ENCODE measurements around the gene C22orf31.
"Not testable (repeated sequence)": the region's sequence is repeated elsewhere in the genome, so short reads cannot be mapped to it uniquely, and the experiment has no call there.

C22orf31 gene

DNA sequence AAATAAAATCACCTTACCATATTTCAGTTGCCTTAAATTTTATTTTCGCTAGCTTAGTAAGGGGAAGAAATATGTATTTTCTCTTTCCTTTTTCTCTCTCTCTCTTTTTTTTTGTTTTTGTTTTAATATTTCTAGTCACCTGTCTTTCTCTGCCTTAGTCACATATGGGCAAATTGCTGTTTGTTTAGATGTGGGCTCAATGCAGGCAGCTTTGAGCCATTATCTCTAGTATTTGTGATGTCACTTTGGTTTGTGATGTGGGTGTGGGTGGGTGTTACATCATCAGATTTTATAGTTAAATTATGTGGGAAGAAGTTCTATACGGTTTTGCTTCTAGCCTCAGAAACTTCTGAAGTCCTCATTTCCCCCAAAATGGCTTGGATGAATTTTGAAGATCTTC, at the start of gene C22orf31:
TSS of gene C22orf31 (minus strand) at position 59 of the 400 bp plus-strand sequence. CDS start at position 20, 39 bp downstream.
- DNase-seq = no peak

GRCh38 chr22:29110946-29111345, 49.3 kb upstream of the C22orf31 start:
- no peak for DNase-seq

GRCh38 chr22:29109822-29110221, 48.2 kb upstream of the C22orf31 start:
- no peak for DNase-seq

DNA sequence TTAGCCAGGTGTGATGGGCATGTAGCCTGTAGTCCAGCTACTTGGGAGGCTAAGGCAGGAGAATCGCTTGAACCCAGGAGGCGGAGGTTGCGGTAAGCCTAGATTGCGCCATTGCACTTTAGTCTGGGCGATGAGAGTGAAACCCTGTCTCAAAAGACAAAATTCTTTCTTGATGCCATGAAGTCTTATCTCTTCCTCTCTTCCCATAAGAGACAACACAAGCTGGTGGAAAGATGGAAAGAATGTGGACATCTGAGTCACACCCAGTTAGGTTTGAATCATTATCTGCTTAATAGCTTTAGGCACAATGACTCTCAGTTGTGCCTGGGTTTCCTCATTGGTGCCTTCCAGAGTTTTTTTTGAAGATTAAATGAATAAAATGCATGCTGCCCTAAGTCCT, 46.5 kb upstream of the C22orf31 start:
- DNase-seq = no peak

GRCh38 chr22:29106839-29107238, 45.2 kb upstream of the C22orf31 start:
- no peak for DNase-seq

DNA sequence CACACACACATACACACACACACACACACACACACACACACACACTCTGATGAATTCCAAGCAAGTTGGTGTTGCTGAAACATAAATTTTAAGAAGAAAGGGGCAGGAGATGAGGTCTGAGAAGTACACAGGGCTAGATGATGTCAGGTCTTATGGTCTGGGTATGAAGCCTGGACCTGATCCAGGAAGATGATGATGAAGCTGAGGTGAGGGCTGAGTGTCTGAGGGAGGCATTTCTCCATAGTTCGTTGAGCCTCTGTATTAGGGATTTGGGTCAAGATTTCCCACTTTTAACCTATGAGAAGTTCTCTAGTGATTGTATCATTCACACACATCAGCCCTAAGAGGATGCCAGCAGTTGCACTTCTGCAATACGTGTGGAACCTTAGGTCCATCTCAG, 43.8 kb upstream of the C22orf31 start:
- no peak for DNase-seq

DNA sequence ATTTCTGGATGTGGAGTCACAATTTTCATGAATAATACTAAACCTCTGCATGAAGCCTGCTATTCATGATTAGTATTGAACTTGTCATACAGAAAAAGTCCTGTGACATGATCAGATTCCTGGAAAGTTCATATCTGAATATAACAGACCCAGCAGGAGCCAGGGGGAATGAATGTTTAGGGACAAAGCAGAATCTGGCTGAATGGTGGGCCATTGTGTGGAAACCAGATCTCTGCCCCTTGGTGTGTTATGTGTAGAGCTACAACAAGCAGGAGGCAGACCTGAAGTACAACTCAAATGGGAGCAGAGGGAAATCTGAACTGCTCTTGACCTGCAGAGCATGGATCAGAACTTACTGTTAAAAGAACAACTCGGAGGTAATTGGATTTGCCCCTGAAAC, 41.5 kb upstream of the C22orf31 start:
- no peak for DNase-seq

DNA sequence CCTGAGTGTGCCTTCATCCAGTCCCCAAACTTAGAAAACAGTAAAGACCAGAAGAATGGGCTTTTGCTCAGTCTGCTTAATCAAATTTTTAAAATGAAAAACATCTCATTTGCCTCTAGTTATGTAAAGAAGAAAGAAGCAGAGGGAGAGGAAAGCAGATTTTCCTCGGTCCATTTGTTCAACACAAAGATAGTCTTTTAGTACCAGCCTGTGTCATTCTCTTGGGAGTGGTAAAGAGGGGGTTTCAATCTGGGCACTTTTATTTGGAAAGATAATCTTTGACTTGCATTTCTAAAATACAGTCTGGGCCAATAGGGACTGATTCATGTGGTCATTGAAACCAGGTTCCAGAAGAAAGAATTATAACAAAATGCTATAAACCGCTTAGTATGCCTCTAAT, 40.7 kb upstream of the C22orf31 start:
- DNase-seq = no peak

DNA sequence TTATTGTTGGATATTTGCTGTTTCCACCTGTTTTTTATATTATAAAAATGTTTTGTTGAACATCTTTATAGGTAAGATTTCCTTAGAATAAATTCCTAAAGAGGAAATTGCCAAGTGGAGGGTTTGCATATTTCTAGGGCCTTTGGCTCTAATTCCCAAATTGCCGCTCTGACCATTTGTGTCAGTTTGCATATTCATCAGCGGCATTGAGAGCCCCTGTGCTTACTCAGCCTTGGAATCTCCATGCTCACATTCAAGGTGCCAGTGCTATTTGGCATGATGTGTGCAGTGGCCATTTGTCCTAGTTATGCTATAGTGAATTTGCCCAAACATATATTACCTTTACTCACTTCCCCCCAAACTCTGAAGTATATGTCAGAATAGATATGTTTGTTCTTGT, 36.7 kb upstream of the C22orf31 start:
- DNase-seq = no peak

- no peak for DNase-seq
These were observed 35.4 kb upstream of the C22orf31 start for GRCh38 chr22:29096736-29097669.

DNA sequence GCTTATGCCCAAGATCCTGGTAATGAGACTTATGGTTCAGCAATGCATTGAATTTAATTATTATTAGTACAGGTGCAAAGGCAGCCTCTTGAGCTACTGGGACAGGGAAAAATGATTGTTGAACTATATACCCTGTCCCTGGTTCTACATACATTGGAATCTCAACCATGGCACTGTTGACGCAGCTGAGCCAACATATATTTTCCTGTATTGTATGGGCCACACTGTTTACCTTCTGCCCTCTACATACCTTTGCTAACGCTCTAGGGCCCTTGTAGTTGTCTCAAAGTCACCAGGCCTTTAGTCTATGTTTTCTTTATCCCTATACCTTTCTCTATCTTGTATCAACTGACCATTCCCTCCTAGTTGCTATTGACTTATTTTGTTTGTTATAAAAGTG, 33.8 kb upstream of the C22orf31 start:
- no peak for DNase-seq

DNA sequence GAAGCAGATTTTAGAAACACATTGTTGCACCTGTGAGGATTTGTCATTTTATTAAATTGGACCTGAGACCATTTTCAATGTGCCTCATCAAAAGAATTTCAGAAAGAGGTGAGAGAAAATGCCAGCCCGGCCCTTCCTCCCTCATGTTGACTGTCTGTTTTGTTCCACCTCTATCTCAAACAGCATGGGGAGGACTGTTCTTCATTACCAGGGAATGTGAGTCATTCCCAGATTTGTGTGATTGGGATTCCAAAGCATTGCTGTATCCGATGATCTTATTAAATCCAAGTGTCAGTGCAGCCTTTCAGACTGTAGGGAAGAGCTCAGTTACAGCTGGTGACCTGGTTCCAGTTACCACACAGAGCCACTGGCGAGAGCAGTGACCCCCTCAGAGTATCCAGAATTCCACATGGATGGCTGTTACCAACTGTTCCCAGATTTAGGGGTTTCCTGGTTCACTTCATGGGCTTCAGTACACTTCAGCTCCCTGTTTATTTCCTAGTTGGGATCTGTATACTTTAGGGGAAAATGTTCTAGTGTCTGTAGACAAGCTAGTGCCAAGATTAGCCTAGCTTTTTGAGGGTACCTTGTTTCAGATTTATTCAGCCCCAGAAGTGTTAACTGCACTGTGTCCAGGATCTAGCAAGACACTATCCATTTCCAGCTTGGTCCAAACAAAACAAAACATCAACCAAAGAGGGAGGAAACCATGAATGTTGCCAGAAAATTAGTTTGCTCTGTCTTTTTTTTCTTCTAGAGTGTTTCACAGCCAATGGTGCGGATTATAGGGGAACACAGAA, 32.1 kb upstream of the C22orf31 start:
- DNase-seq = no peak

- no peak for DNase-seq
These were observed 31.4 kb upstream of the C22orf31 start for GRCh38 chr22:29093030-29093429.

DNA sequence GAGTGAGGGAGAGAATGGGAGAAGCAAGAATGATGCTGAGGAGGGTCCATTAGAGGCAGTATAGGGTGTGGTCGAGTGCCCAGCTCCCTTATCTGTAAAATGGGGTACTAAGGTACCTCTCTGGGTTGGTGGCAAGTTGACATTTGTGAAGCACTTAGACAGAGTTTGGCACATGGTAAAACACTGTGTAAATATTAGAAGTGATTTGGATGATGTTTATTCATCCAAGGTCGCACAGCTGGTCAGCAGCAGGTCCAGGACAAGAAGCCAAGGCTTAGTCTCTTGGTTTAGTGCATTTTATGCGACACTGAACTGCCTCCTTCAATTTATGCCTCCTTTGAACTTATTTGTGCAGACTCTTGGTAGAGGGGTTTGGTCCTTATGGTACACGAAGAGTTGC, 30.6 kb upstream of the C22orf31 start:
- DNase-seq = no peak

DNA sequence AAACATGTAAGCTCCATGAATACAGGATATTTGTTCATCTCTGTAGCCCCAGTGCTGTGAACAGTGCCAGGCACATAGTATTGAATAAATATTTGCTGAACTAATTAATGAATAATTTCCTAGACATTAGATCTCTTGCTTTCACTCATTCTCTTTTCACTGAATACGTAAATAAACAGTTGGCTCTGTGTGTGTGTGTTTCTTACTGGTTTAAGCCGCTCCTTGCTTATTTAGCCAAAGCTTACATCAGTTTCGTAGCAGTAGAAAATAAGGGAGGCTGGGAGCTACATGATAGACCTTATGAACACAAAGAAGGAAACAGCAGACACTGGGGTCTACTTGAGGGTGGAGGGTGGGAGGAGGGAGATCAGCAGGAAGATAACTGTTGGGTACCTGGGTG, 28.4 kb upstream of the C22orf31 start:
- DNase-seq = no peak

GRCh38 chr22:29089507-29089906, 27.9 kb upstream of the C22orf31 start:
- no peak for DNase-seq

DNA sequence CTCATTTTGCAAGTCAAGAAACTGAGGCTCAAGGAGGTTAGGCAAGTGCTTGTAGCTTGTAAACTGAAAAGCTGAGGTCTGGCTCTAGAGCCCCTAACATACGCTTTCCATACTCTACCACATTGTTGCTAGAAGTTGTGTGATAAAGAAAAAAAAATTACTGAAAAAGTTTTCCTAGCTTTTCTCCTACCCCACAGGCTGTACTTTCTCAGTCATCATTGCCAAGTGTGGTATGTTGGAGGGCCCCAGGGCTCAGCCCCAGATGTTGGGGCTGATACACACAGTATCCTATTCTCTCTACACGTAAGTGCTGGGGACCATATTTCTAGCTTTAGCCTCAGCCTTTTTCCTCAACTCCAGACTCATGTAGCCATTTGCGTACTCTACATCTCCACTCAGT, 27.2 kb upstream of the C22orf31 start:
- no peak for DNase-seq

GRCh38 chr22:29087012-29087411, 25.4 kb upstream of the C22orf31 start:
- DNase-seq = no peak

- DNase-seq = no peak
These were observed 22.4 kb upstream of the C22orf31 start for GRCh38 chr22:29083933-29084591.

- DNase-seq = not testable (repeated sequence)
These were observed 21.9 kb upstream of the C22orf31 start for GRCh38 chr22:29083576-29083932.

DNA sequence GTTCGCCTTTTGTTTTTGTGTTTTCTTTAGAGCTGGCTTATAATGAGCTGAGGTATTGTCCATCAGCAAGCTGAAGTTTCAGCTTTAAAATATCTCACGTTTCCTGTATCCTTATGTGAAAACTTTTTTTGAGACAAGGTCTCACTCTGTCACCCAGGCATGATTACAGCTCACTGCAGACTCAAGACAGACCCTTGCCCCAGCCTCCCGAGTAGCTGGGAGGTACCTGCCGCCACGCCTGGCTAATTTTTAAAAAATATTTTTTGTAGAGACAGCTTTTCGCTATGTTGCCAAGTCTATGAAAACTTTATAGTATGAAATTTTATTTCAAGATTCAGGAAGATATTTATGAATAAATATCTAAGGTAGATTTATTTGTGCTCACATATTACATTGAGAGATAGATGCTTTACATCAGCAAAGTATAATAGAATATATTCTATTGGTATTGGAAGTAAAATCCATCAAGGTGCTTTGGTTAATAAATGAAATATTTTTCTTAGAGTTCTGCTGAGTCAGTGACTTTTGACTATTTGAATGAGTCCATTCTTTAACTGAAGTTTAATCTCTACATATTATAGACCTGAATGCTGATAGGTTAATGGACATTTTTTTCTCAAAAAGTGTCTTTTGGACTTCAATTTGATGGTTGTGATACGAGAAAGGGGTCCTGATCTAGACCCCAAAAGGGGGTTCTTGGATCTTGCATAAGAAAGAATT, 21.4 kb upstream of the C22orf31 start:
- DNase-seq = no peak

GRCh38 chr22:29081517-29082236, 20.0 kb upstream of the C22orf31 start:
- DNase-seq = no peak
